GM12892 (cell line): ENCODE measurements around the gene NUDC.

ENCODE experiments used
- POLR2A ChIP-seq: IDR thresholded peaks from 2 replicates; pipeline ENCODE4 v1.6.1; 2011; ENCODE audit warnings: low read depth, low read length, control low read depth
- POLR2AphosphoS5 ChIP-seq: IDR thresholded peaks from 2 replicates; pipeline ENCODE4 v1.6.1; 2011; ENCODE audit warnings: low read depth, low read length, control low read depth
- TAF1 ChIP-seq: IDR thresholded peaks from 2 replicates; pipeline ENCODE4 v1.6.1; 2011; ENCODE audit warnings: low read depth, mild to moderate bottlenecking, control low read depth, low read length, borderline replicate concordance

GRCh38 chr1:26961826-26962225, 40.3 kb downstream of the NUDC start:
- TF ChIP-seq POLR2A = no peak
- no peak for TF ChIP-seq POLR2AphosphoS5
- TF ChIP-seq TAF1 = no peak
